GM12864 (cell line): ENCODE results near the gene TGFBR3.

Source experiments
- DNase-seq: peaks from one replicate; pipeline ENCODE4 v3.0.0-alpha.2; 2011; ENCODE audit warnings: low read depth
- H3K4me3 ChIP-seq: 2 replicates; pipeline ENCODE4 v1.5.1; 2011; ENCODE audit warnings: mild to moderate bottlenecking, low read depth, low read length, control low read depth
- CTCF ChIP-seq: IDR thresholded peaks from 2 replicates; pipeline ENCODE4 v1.5.1; 2011; ENCODE audit warnings: low read depth, mild to moderate bottlenecking, moderate library complexity, low read length, control low read depth, inconsistent platforms; ENCODE audit errors: missing control alignments

The TGFBR3 gene

GRCh38 chr1:91801496-91802115 lies 84.3 kb downstream of the TGFBR3 start:
- no peak for DNase-seq
- no peak for TF ChIP-seq CTCF
- H3K4me3 ChIP-seq = no peak overlapping the region

- no peak overlapping the region for H3K4me3 ChIP-seq
- no peak for TF ChIP-seq CTCF
- no peak for DNase-seq
Measured at GRCh38 chr1:91799863-91800262, 86.1 kb downstream of the TGFBR3 start.

DNA sequence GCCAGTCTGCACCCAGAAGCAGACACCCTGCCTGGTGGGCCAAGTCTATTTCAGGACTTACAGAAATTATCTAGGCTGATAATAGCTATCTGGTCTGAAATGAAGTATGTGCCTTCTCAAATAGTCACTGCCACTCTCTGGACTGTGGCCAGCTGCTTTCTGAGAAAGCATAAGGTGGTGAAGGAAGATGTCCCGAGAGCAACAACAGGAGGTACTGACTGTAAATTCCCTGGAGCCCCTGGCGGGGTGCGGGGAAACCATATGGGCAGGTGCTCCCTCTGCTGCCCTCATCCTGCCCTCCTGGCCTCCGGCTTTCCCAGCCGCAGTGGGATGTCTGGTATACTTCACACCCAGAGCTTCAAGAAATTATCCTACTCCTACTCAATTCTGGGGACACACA lies 86.8 kb downstream of the TGFBR3 start:
- no peak for DNase-seq
- TF ChIP-seq CTCF = no peak

DNA sequence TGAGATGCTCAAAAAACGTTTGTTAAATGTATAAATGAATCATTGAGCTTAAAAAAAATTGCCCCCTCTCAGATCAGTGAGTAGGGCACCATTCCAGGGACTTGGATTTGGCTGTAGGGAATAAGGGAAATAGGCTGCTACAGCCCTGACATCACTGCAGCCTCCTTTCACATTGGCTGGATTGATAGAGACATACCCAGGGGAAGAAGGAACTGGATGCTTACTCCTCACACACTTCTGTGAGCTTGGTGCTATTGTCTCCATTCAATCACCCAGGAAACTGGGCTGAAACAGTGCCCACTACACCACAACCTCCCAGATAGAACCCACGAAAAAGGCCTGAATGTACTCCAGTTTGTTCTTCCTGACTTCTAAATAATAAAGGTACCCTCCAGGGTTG lies 87.2 kb downstream of the TGFBR3 start:
- no peak for DNase-seq
- H3K4me3 ChIP-seq = no peak overlapping the region
- no peak for TF ChIP-seq CTCF

More for the DNA sequence above, 86.8 kb downstream of the TGFBR3 start:
- no peak overlapping the region for H3K4me3 ChIP-seq

- DNase-seq = no peak
Measured at GRCh38 chr1:91798241-91798648, 87.7 kb downstream of the TGFBR3 start.

GRCh38 chr1:91797164-91797563 lies 88.8 kb downstream of the TGFBR3 start:
- DNase-seq = no peak
- no peak overlapping the region for H3K4me3 ChIP-seq
- TF ChIP-seq CTCF = no peak

More at GRCh38 chr1:91798241-91798648, 87.7 kb downstream of the TGFBR3 start:
- TF ChIP-seq CTCF = no peak
- no peak overlapping the region for H3K4me3 ChIP-seq

GRCh38 chr1:91796390-91796654 lies 89.6 kb downstream of the TGFBR3 start:
- TF ChIP-seq CTCF = no peak
- no peak overlapping the region for H3K4me3 ChIP-seq
- no peak for DNase-seq
